Esophagus squamous epithelium (tissue), 5 donors: ENCODE results near the gene METTL23. TPM values are rescaled to one million over a fixed set of nuclear protein-coding genes. Genes with fewer than 3 reads are reported as not detected.
A peak's percentile ranks its signal among the peaks of the same experiment; 100 is the strongest.
"Not testable (repeated sequence)": the region's sequence is repeated elsewhere in the genome, so short reads cannot be mapped to it uniquely, and the experiment has no call there.

Experiments
- DNase-seq: peaks from one replicate; lab custom pipeline; 2025; lab: John Stamatoyannopoulos, UW
- H3K27ac ChIP-seq, 4 donors: fragments of 200-600 bp; sonication (generic); one replicate each; pipeline ENCODE4 v1.5.1; 2016 to 2019; ENCODE audit warnings: mild to moderate bottlenecking in 1 of 4
- H3K27me3 ChIP-seq, 4 donors: fragments of 200-600 bp; sonication (generic); 1 replicate in 3 of 4; 2 replicates in 1 of 4; pipeline versions ENCODE4 v1.5.1 to v1.6.0; 2017 to 2021; ENCODE audit warnings: antibody characterized with exemption in 1 of 4
- H3K36me3 ChIP-seq, 3 donors: fragments of 200-600 bp; sonication (generic); one replicate each; pipeline ENCODE4 v1.5.1; 2016 to 2019
- H3K4me1 ChIP-seq, 3 donors: fragments of 200-600 bp; sonication (generic); one replicate each; pipeline ENCODE4 v1.5.1; 2017 to 2019
- H3K4me3 ChIP-seq, 4 donors: fragments of 200-600 bp; sonication (generic); 1 replicate in 3 of 4; 2 replicates in 1 of 4; pipeline ENCODE4 v1.5.1; 2016 to 2019; ENCODE audit warnings: mild to moderate bottlenecking in 2 of 4, moderate library complexity in 1 of 4
- H3K9me3 ChIP-seq, 3 donors: fragments of 200-600 bp; sonication (generic); one replicate each; pipeline ENCODE4 v1.5.1; 2016 to 2019
- CTCF ChIP-seq, 6 experiments: fragments of 450-650 bp in 4 of 6; fragments of 200-600 bp in 2 of 6; sonication (generic) in 2 of 6; IDR thresholded peaks; one replicate each; pipeline ENCODE4 v1.5.1; 2016 to 2019; ENCODE audit warnings: antibody characterized with exemption in 6 of 6, mild to moderate bottlenecking in 4 of 6, moderate library complexity in 4 of 6
- POLR2A ChIP-seq, 4 donors: fragments of 450-650 bp; IDR thresholded peaks; one replicate each; pipeline ENCODE4 v1.6.1; 2017; ENCODE audit warnings: antibody characterized with exemption in 4 of 4, mild to moderate bottlenecking in 4 of 4, moderate library complexity in 3 of 4
- WGBS, 2 donors: methylation state at CpG; one replicate each; pipeline ENCODE4 v1.1.5; 2018; 5-methylcytosine and 5-hydroxymethylcytosine counted together
- intact Hi-C: fragments of 100-400 bp; cut with DNase I; formaldehyde crosslinking; loops from one replicate; pipeline ENCODE4 v1.15.0; 2022
- total RNA-seq, 4 donors: library from RNA; depleted of rRNA; stranded (reverse); fragments of >200 nt; gene quantifications; one replicate each; pipeline ENCODE4 v1.1.0, GENCODE V29; 2016
- donor health status: DM: yes; HTN: yes; CAD: no.

METTL23 gene
- total RNA-seq, 4 donors from 2014 or later = 14.6 to 33.0 (median 24.7) TPM

- TF ChIP-seq CTCF (IDR thresholded peaks at IDR 0.05) (no peak), POLR2A (IDR thresholded peaks at IDR 0.05) (no peak)
- H3K27ac ChIP-seq = peak overlapping the region; percentile 97 to 100 (median 99)
- 2 to 3% methylated on average over 7 of the region's 7 CpGs for WGBS, 2 donors
- intact Hi-C loops = no loop called here
- peak overlapping the region; percentile 72 to 98 (median 90) for H3K4me3 ChIP-seq
- H3K9me3 ChIP-seq = no peaks in the 10 kb centered on the region
- H3K27me3 ChIP-seq = no peaks in the 10 kb centered on the region
- H3K4me1 ChIP-seq = peaks cover 21 to 55% (median 40%) of the 10 kb centered on the region in 3 donors
- DNase-seq = no peak
- peaks cover 0 to 48% (median 11%) of the 10 kb centered on the region in 3 donors for H3K36me3 ChIP-seq
Observed at GRCh38 chr17:76738468-76738850, 11.8 kb downstream of the METTL23 start.

GRCh38 chr17:76739568-76740115, 13.0 kb downstream of the METTL23 start:
- WGBS, 2 donors = 91 to 93% methylated on average over 17 of the region's 17 CpGs
- Histone ChIP-seq H3K27ac (peak overlapping the region in 2 of 4 donors; percentile 97 to 99), H3K4me1 (peaks cover 14 to 43% (median 29%) of the 10 kb centered on the region in 3 donors), H3K36me3 (peaks cover 0 to 48% (median 7%) of the 10 kb centered on the region in 3 donors)
- H3K4me3 ChIP-seq, H3K27me3 ChIP-seq, H3K9me3 ChIP-seq, DNase-seq, intact Hi-C loops: not testable (repeated sequence)

- DNase-seq = no peak
- peaks cover 6 to 35% (median 21%) of the 10 kb centered on the region in 3 donors for H3K4me1 ChIP-seq
- H3K27me3 ChIP-seq = no peaks in the 10 kb centered on the region
- WGBS, 2 donors = 53 to 71% methylated on average over 5 of the region's 5 CpGs
- TF ChIP-seq CTCF (IDR thresholded peaks at IDR 0.05) = no peak
- TF ChIP-seq POLR2A (IDR thresholded peaks at IDR 0.05) = no peak
- no peak overlapping the region for H3K4me3 ChIP-seq
- intact Hi-C loops = no loop called here
- H3K9me3 ChIP-seq = no peaks in the 10 kb centered on the region
- H3K27ac ChIP-seq = peak overlapping the region in 3 of 4 donors; percentile 24 to 99 (median 97)
- H3K36me3 ChIP-seq = peaks cover 0 to 48% (median 12%) of the 10 kb centered on the region in 3 donors
Observed at GRCh38 chr17:76740329-76741118, 13.9 kb downstream of the METTL23 start.

GRCh38 chr17:76742958-76743357, 16.3 kb downstream of the METTL23 start:
- H3K36me3 ChIP-seq = peaks cover 0 to 69% (median 12%) of the 10 kb centered on the region in 3 donors
- H3K27me3 ChIP-seq = no peaks in the 10 kb centered on the region
- intact Hi-C loops = no loop called here
- no peak for DNase-seq
- H3K4me3 ChIP-seq = no peak overlapping the region
- H3K27ac ChIP-seq = no peak overlapping the region
- TF ChIP-seq POLR2A (IDR thresholded peaks at IDR 0.05) = no peak
- no peak for TF ChIP-seq CTCF (IDR thresholded peaks at IDR 0.05)
- H3K9me3 ChIP-seq = no peaks in the 10 kb centered on the region
- H3K4me1 ChIP-seq = peaks cover 4 to 30% (median 20%) of the 10 kb centered on the region in 3 donors

GRCh38 chr17:76744747-76745146, 18.1 kb downstream of the METTL23 start:
- no peak overlapping the region for H3K27ac ChIP-seq
- intact Hi-C loops = no loop called here
- DNase-seq = no peak
- WGBS, 2 donors = 95 to 100% methylated on average over 2 of the region's 2 CpGs
- H3K4me3 ChIP-seq = no peak overlapping the region
- H3K36me3 ChIP-seq = peaks cover 0 to 86% (median 12%) of the 10 kb centered on the region in 3 donors
- H3K27me3 ChIP-seq = no peaks in the 10 kb centered on the region
- H3K9me3 ChIP-seq = no peaks in the 10 kb centered on the region
- peaks cover 0 to 13% (median 5%) of the 10 kb centered on the region in 3 donors for H3K4me1 ChIP-seq
- TF ChIP-seq CTCF (IDR thresholded peaks at IDR 0.05) (no peak), POLR2A (IDR thresholded peaks at IDR 0.05) (no peak)

- WGBS, 2 donors = 84 to 88% methylated on average over 4 to 5 of the region's 6 CpGs
- H3K4me1 ChIP-seq, H3K9me3 ChIP-seq, H3K4me3 ChIP-seq, H3K27me3 ChIP-seq, H3K27ac ChIP-seq, DNase-seq, intact Hi-C loops: not testable (repeated sequence)
- H3K36me3 ChIP-seq = peaks cover 0 to 93% (median 12%) of the 10 kb centered on the region in 3 donors
Observed at GRCh38 chr17:76745785-76746184, 19.1 kb downstream of the METTL23 start.
